IMR-90 (cell line): ENCODE data around the gene ABHD16B. TPM values are rescaled to one million over a fixed set of nuclear protein-coding genes. Genes with fewer than 3 reads are reported as not detected.

Source experiments
- ATAC-seq: fragments of 200-7000 bp; cut with Tn5 transposase; 2 replicates; pipeline ENCODE4 v1.9.1; 2020; ENCODE audit warnings: low read depth, mild to moderate bottlenecking, moderate library complexity
- BruUV-seq: library from RNA; stranded (reverse); fragments of 400-500 nt; replicated peaks from 2 replicates; lab custom pipeline; 2021; lab: Mats Ljungman, UMichigan
- CTCF ChIA-PET: fragments of 300-600 bp; formaldehyde crosslinking; extraction: SDS; loops from one replicate; lab custom pipeline; 2021; ENCODE audit warnings: antibody characterized with exemption; lab: Yijun Ruan, JAX
- POLR2A ChIA-PET: fragments of 300-600 bp; sonication (Branson Sonifier 250); formaldehyde crosslinking; loops from one replicate; lab custom pipeline; 2022; ENCODE audit warnings: antibody characterized with exemption; ENCODE audit not compliant: unreplicated experiment; lab: Charles Lee
- DNase-seq: peaks from one replicate; pipeline ENCODE4 v3.0.0; 2013
- H2AFZ ChIP-seq: replicated peaks from 2 replicates; pipeline ENCODE3; 2013; ENCODE audit warnings: low read length, mild to moderate bottlenecking; ENCODE audit not compliant: poor library complexity
- H2AK5ac ChIP-seq: 2 replicates; pipeline ENCODE4 v1.6.1; 2013; ENCODE audit warnings: low read depth, low read length, inconsistent platforms
- H2AK9ac ChIP-seq: replicated peaks from 2 replicates; pipeline ENCODE3; 2013; ENCODE audit warnings: mild to moderate bottlenecking, low read depth, low read length, moderate library complexity; ENCODE audit not compliant: poor library complexity
- H2BK120ac ChIP-seq: 2 replicates; pipeline ENCODE4 v1.6.1; 2013; ENCODE audit warnings: low read depth, low read length, inconsistent platforms
- H2BK15ac ChIP-seq: 3 replicates; pipeline ENCODE4 v1.6.1; 2013; ENCODE audit warnings: low read depth, low read length, inconsistent platforms
- H2BK20ac ChIP-seq: 2 replicates; pipeline ENCODE4 v1.6.1; 2013; ENCODE audit warnings: low read depth, mild to moderate bottlenecking, inconsistent platforms, low read length, moderate library complexity
- H2BK5ac ChIP-seq: 2 replicates; pipeline ENCODE4 v1.6.1; 2013; ENCODE audit warnings: mild to moderate bottlenecking, low read depth, low read length, inconsistent platforms; ENCODE audit not compliant: poor library complexity, severe bottlenecking
- H3K14ac ChIP-seq: replicated peaks from 2 replicates; pipeline ENCODE4 v1.6.1; 2013; ENCODE audit warnings: low read depth, low read length, inconsistent platforms
- H3K18ac ChIP-seq: 2 replicates; pipeline ENCODE4 v1.6.1; 2013; ENCODE audit warnings: low read depth, low read length, control low read depth
- H3K23ac ChIP-seq: 2 replicates; pipeline ENCODE4 v1.6.1; 2013; ENCODE audit warnings: low read depth, low read length, inconsistent platforms
- H3K27ac ChIP-seq: 2 replicates; pipeline ENCODE4 v1.5.1; 2013; ENCODE audit warnings: mild to moderate bottlenecking, control low read depth, low read length; ENCODE audit not compliant: insufficient read depth
- H3K27me3 ChIP-seq: 2 replicates; pipeline ENCODE4 v1.6.1; 2013; ENCODE audit warnings: low read length; ENCODE audit not compliant: control insufficient read depth, insufficient read depth
- H3K36me3 ChIP-seq: 2 replicates; pipeline ENCODE4 v1.6.1; 2013; ENCODE audit warnings: low read length, mixed read lengths; ENCODE audit not compliant: control insufficient read depth, insufficient read depth
- H3K4ac ChIP-seq: 2 replicates; pipeline ENCODE4 v1.6.1; 2013; ENCODE audit warnings: low read depth, low read length, inconsistent platforms
- H3K4me1 ChIP-seq: 2 replicates; pipeline ENCODE4 v1.6.1; 2013; ENCODE audit warnings: low read length, mixed read lengths; ENCODE audit not compliant: control insufficient read depth, insufficient read depth
- H3K4me2 ChIP-seq: 2 replicates; pipeline ENCODE4 v1.6.1; 2013; ENCODE audit warnings: low read depth, mild to moderate bottlenecking, control low read depth, low read length, moderate library complexity
- H3K4me3 ChIP-seq: 2 replicates; pipeline ENCODE4 v1.5.1; 2013; ENCODE audit warnings: low read depth, mild to moderate bottlenecking, control low read depth, low read length, moderate library complexity; ENCODE audit not compliant: insufficient read depth
- H3K56ac ChIP-seq: 2 replicates; pipeline ENCODE4 v1.6.1; 2013; ENCODE audit warnings: low read length, inconsistent platforms; ENCODE audit not compliant: insufficient read depth; ENCODE audit errors: extremely low read depth
- H3K79me1 ChIP-seq, 2 experiments: 2 replicates each; pipeline ENCODE4 v1.6.1; 2013; ENCODE audit warnings: low read length in 2 of 2, inconsistent platforms in 1 of 2, low read depth in 1 of 2
- H3K9ac ChIP-seq: 2 replicates; pipeline ENCODE4 v1.6.1; 2013; ENCODE audit warnings: low read depth, low read length, control low read depth
- H3K9me1 ChIP-seq: 2 replicates; pipeline ENCODE4 v1.6.1; 2013; ENCODE audit warnings: low read length, inconsistent platforms; ENCODE audit not compliant: insufficient read depth
- H3K9me3 ChIP-seq: 2 replicates; pipeline ENCODE4 v1.6.1; 2013; ENCODE audit warnings: low read length; ENCODE audit not compliant: control insufficient read depth, insufficient read depth
- H4K20me1 ChIP-seq: 2 replicates; pipeline ENCODE4 v1.6.1; 2013; ENCODE audit warnings: low read length, inconsistent platforms; ENCODE audit not compliant: insufficient read depth
- H4K5ac ChIP-seq: 2 replicates; pipeline ENCODE4 v1.6.1; 2013; ENCODE audit warnings: mild to moderate bottlenecking, low read depth, low read length, control low read depth
- H4K8ac ChIP-seq, 2 experiments: 2 replicates each; pipeline ENCODE4 v1.6.1; 2013; ENCODE audit warnings: low read depth in 2 of 2, low read length in 2 of 2, control low read depth in 1 of 2, inconsistent platforms in 1 of 2
- H4K91ac ChIP-seq: 2 replicates; pipeline ENCODE4 v1.6.1; 2013; ENCODE audit warnings: low read depth, low read length, inconsistent platforms; ENCODE audit not compliant: insufficient read depth
- CEBPB ChIP-seq: IDR thresholded peaks from 2 replicates; pipeline ENCODE4 v1.6.1; 2012; ENCODE audit warnings: low read depth, low read length, improper control_type of control experiment
- RAD21 ChIP-seq: IDR thresholded peaks from 2 replicates; pipeline ENCODE4 v1.6.1; 2012; ENCODE audit warnings: low read length, improper control_type of control experiment
- RCOR1 ChIP-seq: IDR thresholded peaks from 2 replicates; pipeline ENCODE4 v1.6.1; 2012; ENCODE audit warnings: mild to moderate bottlenecking, low read length, improper control_type of control experiment; ENCODE audit not compliant: insufficient replicate concordance
- WGBS, 2 experiments: methylation state at CpG; one replicate each; pipeline versions ENCODE4 v1.1.5 to v1.1.7; 2013; ENCODE audit warnings: missing lambda C conversion rate in 2 of 2; ENCODE audit not compliant: insufficient read length in 1 of 2; ENCODE audit errors: extremely low coverage in 2 of 2; 5-methylcytosine and 5-hydroxymethylcytosine counted together
- dilution Hi-C: fragments of 300-500 bp; cut with HindIII; formaldehyde crosslinking; loops from one replicate; pipeline ENCODE4 v1.14.3; 2018; ENCODE audit warnings: low sequenced_read_pairs; ENCODE audit not compliant: unreplicated experiment
- in situ Hi-C: fragments of 300-500 bp; cut with MboI; formaldehyde crosslinking; loops from 3 replicates; pipeline ENCODE4 v1.14.3; 2019; ENCODE audit warnings: low sequenced_read_pairs, inconsistent platforms, mixed read lengths
- intact Hi-C: fragments of 100-400 bp; cut with micrococcal nuclease; formaldehyde crosslinking; loops from 2 replicates; pipeline ENCODE4 v1.10.0; 2022
- polyA plus RNA-seq, 3 experiments: library from polyadenylated mRNA; depleted of rRNA; stranded (reverse); fragments of >200 nt; gene quantifications; 2 replicates each; pipeline ENCODE4 v1.2.3, GENCODE V29; 2012; ENCODE audit warnings: low replicate concordance in 1 of 3
- total RNA-seq: library from RNA; depleted of rRNA; stranded (reverse); fragments of >200 nt; gene quantifications from 2 replicates; pipeline ENCODE4 v1.2.3, GENCODE V29; 2012

Gene ABHD16B
- total and polyA plus RNA-seq, 2 of the 4 experiments (the other 2 are of a cell fraction): 0.05 TPM; not detected in 1

GRCh38 chr20:63889241-63890200 is 28.2 kb downstream of the ABHD16B start (continued):
- no peak for TF ChIP-seq RCOR1
- TF ChIP-seq CEBPB: no peak

- peaks cover 62% of the 10 kb centered on the region for H3K36me3 ChIP-seq
- POLR2A ChIA-PET: no interaction called here
- CTCF ChIA-PET: no interaction called here
- H3K9ac ChIP-seq: no peak overlapping the region; the same call in 1 of the 2 replicates
- no peak overlapping the region for H2BK20ac ChIP-seq
- TF ChIP-seq CEBPB (peak; percentile 96), RAD21 (no peak)
- peak; percentile 31 for DNase-seq
- H3K27me3 ChIP-seq: no peaks in the 10 kb centered on the region
- in situ Hi-C loops: no loop called here
- no peaks in the 10 kb centered on the region for H3K9me3 ChIP-seq
- dilution Hi-C loops: no loop called here
- H3K79me1 ChIP-seq: peaks cover 20 to 57% of the 10 kb centered on the region in 2 experiments
- no peak overlapping the region for H2AFZ ChIP-seq
- H3K4me3 ChIP-seq: no peak overlapping the region
- WGBS, 2 experiments: no CpG with 5 or more reads among the region's 7 CpGs
- no peak overlapping the region for H2BK15ac ChIP-seq
- H3K4me2 ChIP-seq: no peak overlapping the region
- H3K23ac ChIP-seq: no peak overlapping the region
- no peak overlapping the region for H2AK9ac ChIP-seq
- H4K5ac ChIP-seq: no peak overlapping the region
- H3K56ac ChIP-seq: no peak overlapping the region
- no peak overlapping the region for H4K91ac ChIP-seq
- peaks cover 63% of the 10 kb centered on the region for H4K20me1 ChIP-seq
- H3K4ac ChIP-seq: no peak overlapping the region
- no peak overlapping the region for H4K8ac ChIP-seq
- no peak overlapping the region for H2BK5ac ChIP-seq
- peak overlapping the region; percentile 7; the same call in 1 of the 2 replicates for H3K27ac ChIP-seq
- no peak overlapping the region for H2AK5ac ChIP-seq
- no peak overlapping the region for H3K14ac ChIP-seq
- TSS peak; percentile 75 for BruUV-seq
- H2BK120ac ChIP-seq: no peak overlapping the region
- no peak for ATAC-seq
- H3K18ac ChIP-seq: no peak overlapping the region
- peaks cover 13% of the 10 kb centered on the region for H3K4me1 ChIP-seq
- intact Hi-C loops: no loop called here
- H3K9me1 ChIP-seq: peaks cover 15% of the 10 kb centered on the region
Observed at GRCh38 chr20:63890201-63890576, 28.9 kb downstream of the ABHD16B start.
